ENCODE measurements around the gene TTYH2.

Gene TTYH2

DNA sequence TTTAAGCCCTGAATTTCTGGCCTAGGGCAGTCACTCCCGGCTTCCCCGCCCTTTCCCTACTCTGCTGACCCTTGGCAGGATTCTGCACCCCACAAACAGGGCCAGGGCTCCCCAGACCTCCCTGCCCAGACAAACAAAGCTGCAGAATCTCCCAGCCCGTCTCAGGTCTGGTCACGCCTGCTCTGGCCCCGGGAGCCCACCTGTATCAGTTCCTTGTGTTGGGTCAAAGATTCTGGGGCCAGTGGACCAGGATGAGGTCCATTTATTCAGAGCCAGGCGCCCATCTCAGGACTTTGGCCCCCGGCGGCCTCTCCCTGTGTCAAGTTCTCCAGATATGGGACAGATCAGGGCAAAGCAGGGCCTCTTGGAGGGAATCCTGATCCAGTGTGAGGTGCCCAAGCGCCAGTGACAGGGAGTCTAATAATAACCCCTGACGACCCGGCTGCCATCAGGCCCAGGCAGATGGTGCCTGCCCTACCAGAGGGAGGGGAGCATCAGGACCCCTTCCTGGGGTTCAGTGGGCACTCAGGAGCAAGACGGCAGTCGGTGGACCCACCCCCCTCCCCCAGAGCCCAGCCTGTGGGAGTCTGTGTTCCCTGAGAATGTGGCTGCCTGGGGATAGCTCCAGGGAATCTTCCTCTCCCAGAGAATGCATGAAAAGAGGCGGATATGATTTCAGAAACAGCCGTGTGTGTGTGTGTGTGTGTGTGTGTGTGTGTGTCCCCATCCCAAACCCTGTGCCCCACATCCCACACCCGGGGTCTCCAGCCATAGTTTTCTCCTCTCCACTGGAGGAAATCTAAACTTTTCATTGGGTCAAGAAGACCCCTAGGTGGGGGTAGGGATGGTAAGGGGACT lies 1.3 kb downstream of the TTYH2 start:
- DNase-seq (ENCODE audit: low read depth, low spot score), result no peak

GRCh38 chr17:74215342-74215727 lies 2.0 kb downstream of the TTYH2 start:
- DNase-seq (ENCODE audit: low read depth, low spot score), result no peak

DNA sequence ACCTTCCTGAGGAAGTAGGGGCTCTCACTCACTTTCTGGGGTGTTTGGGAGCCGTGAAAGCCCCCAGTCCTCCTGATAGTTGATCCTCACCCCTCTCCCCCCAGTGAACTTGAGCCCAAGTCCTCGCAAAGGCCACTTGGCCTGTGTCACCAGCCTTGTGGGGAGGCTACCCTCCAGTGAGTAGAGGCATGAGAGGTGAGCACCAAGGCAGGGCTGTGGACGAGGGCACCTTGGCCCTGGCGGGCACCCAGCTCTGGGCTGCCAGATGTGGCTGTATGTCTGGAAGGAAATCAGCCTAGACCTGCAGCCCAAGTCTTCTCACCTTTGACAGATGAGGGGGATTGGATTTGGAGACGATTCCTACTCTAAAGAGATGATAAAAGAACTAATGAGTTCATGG lies 3.1 kb downstream of the TTYH2 start:
- no peak for DNase-seq (ENCODE audit: low read depth, low spot score)

GRCh38 chr17:74217037-74217730 lies 3.8 kb downstream of the TTYH2 start:
- DNase-seq (ENCODE audit: low read depth, low spot score), result no peak

DNA sequence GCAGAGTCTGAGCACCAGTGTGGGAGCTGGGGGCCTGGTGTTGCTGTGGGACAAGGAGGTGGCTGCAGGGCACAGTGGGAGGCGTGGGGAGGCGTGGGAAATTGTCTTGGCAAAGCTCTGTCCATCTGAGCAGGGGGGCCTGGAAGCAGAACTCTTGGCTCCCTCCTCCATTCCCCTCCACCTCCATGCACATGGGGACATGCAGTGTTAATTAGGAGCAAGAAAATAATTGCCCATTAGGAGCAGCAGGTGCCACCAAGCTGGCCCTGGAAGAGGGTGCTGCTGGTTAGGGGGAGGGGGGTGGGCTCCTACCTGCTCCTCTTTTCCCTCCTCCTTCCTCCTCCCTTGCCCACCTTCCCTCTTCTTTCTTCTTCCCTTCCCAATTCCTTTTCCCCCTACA lies 4.5 kb downstream of the TTYH2 start:
- DNase-seq (ENCODE audit: low read depth, low spot score), result no peak

GRCh38 chr17:74218436-74218835 lies 5.1 kb downstream of the TTYH2 start:
- no peak for DNase-seq (ENCODE audit: low read depth, low spot score)

- DNase-seq (ENCODE audit: low read depth, low spot score), result no peak
Measured at GRCh38 chr17:74219576-74220133, 6.3 kb downstream of the TTYH2 start.

DNA sequence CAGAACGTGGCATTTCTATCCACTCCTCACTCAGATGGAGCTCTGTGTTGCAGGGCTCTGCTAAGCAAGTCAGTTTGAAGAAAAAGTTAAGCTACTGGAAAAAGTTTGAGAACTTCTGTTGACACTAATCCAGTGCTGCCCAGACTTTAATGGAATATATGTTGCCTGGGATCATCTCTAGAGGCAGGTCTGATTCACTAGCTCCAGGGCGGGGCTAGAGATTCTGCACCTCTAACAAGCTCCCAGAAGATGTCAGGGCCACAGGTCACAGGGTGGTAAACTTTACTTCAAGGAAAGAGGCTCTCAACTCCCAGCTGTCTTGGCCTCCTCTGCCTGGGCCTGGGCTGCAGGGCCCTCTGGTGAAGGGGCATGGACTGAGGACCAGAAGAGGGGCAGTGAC lies 6.8 kb downstream of the TTYH2 start:
- no peak for DNase-seq (ENCODE audit: low read depth, low spot score)

DNA sequence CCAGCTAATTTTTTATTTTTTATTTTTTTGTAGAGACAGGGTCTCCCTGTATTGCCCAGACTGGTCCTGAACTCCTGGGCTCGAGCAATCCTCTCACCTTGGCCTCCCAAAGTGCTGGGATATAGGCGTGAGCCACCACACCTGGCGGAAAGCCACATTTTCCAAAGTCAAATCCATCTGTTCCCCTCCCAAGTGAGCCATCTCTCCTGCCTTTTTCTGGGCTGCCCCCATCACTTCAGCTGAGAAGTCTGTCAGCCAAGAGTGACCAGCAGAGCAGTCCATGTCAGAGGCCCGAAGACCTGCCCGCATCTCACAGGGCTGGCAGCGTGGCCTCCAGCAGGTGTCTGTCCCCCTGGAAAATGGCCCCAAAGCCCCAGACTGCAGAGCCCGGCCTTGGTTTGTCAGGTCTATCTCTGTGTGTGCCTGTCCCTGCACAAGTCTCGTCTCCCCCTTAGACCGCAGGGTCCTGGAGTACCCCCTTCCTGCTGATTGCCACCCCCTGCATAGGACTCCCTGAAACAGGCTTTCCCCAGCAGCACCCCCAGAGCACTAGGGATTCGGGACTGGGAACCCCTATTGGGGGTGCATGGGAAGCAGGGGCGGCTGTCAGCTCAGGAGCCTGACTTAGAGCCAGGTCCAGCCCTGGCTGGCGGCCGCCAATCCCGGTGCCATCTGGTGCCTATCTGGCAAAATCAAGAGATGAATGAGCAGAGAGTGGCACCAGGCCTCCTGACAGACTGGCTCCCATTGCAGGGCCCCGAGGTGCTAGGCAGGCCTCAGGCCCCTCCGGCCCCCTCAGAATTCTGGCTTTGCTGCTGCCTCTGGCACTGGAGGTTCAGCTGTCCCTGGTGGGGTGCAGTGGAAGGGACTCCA lies 7.8 kb downstream of the TTYH2 start:
- no peak for DNase-seq (ENCODE audit: low read depth, low spot score)

DNA sequence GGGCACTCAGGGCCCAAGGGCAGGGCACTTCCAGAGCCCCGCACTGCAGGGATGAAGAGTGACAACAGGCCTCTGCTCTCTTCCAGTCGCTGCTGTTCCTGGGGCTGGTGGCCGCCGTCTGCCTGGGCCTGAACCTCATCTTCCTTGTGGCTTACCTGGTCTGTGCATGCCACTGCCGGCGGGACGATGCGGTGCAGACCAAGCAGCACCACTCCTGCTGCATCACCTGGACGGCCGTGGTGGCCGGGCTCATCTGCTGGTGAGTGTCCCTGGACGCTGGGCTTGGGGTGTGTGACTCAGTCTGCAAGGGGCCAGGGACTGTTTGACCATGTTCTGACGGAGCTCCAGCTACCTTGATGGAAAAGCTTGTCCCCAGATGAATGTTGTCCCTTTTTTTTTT lies 9.0 kb downstream of the TTYH2 start:
- no peak for DNase-seq (ENCODE audit: low read depth, low spot score)

GRCh38 chr17:74223901-74224300 lies 10.5 kb downstream of the TTYH2 start:
- no peak for DNase-seq (ENCODE audit: low read depth, low spot score)

GRCh38 chr17:74224959-74225725 lies 11.8 kb downstream of the TTYH2 start:
- no peak for DNase-seq (ENCODE audit: low read depth, low spot score)

GRCh38 chr17:74226252-74226651 lies 12.9 kb downstream of the TTYH2 start:
- no peak for DNase-seq (ENCODE audit: low read depth, low spot score)

DNA sequence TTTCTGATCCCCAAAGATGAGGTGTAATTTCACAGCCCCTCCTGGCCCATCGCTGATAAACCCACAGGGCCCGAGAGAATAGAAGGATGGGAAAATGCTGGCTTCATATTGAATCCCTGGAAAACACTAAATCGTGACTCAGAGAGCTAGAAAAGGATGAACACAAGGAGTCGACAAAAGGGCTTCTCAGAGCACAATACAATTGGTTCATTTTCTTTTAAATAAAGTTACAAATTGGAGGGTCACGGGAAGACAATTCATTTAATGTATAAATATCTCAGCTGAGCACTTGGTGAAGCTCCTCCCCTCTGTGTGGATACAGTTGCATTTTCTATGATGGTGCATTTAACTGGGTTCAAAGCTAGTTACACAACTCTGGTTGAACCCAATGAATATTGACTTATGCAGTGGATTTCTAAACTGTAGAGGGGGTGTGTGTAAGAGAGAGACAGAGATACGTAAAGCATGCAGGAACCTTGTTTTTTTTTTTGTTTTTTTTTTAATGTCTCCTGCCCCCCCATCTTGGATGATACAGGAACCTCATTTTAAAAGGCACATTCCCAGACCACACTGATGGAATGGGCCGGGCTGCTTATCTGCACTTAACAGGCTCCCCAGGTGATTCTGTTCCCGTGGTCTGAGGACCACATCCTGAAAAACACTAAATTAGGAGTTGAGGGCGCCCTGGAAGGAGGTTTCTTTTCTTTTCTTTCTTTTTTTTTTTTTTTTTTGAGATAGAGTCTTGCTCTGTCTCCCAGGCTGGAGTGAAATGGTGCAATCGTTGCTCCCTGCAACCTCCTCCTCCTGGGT lies 14.1 kb downstream of the TTYH2 start:
- no peak for DNase-seq (ENCODE audit: low read depth, low spot score)

DNA sequence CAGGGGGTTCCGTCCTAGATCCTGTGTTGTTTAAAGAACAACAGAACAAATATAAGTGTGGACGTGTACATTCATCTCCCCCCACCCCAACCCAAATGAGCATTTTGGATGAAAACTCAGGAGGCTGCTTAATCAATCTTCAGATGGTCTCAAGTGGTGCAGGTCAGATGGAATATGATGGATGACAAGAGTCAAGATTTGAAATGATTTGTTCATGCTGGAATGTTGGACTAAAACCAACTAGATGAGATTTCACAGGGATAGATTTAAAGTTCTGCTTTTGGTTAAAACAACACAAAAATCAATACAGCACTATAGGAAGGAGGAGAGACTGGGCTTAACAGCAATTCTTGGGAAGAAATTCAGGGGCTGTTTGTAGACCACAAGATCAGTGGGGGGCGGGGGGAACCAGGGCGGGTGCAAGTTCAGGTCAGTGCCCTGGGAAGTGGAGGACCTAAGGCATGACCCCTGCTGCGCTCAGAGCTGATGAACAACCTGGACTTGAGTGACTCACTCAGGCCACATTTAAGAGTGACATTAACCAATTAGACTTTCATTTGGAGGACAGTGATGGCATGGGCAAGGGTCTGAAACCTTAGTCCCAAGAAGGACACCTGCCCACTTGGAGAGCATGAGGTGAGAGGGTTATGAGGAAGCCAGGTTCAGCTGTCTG lies 15.1 kb downstream of the TTYH2 start:
- no peak for DNase-seq (ENCODE audit: low read depth, low spot score)

- DNase-seq (ENCODE audit: low read depth, low spot score), result no peak
Measured at GRCh38 chr17:74230896-74231295, 17.5 kb downstream of the TTYH2 start.

GRCh38 chr17:74231928-74232907 lies 18.8 kb downstream of the TTYH2 start:
- DNase-seq (ENCODE audit: low read depth, low spot score), result no peak

DNA sequence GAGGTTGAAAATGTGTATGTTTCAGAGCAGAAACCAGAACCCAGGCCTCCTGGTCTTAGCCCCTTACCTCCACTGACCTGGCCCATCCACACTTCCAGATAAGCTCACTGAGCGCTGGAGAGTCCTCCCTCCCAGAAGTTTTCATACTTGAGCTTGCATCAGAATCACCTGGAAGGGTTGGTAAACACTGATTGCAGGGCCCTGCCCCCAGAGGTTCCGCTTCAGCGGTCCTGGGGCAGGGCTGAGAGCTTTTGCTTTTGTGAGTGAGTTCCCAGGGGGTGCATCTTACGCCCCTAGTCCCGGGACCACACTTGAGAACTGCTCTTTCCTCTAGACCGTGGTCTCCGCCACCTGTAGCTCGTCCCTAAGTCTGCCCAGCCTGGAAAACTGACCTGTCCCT lies 20.6 kb downstream of the TTYH2 start:
- DNase-seq (ENCODE audit: low read depth, low spot score), result no peak

DNA sequence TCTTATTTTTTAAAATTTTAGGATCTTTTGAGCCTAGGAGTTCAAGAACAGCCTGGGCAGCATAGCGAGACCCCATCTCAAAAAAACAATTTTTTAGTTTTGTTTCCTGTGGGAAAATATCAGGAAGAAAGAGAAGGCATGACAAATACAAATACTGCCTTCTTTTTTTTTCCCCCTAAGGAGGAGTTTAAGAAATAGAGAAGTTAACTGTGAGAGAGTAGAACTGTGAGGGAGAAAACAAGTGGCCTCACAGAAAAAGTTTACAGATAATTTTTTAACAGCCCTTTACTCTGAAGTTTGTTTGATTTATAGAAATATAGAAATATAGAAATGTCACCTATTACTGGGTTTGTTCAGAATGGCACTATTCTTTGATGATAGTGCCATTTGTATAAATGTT lies 21.1 kb downstream of the TTYH2 start:
- DNase-seq (ENCODE audit: low read depth, low spot score), result no peak
